HG02852 (cell line): ENCODE data around the gene CA6.
"Not testable (repeated sequence)": the region's sequence is repeated elsewhere in the genome, so short reads cannot be mapped to it uniquely, and the experiment has no call there.

Source experiments
- ATAC-seq: cut with Tn5 transposase; IDR thresholded peaks from one replicate; pipeline ENCODE4 v1.9.1; 2021; ENCODE audit warnings: mild to moderate bottlenecking, moderate library complexity; ENCODE audit not compliant: unreplicated experiment

Gene CA6

DNA sequence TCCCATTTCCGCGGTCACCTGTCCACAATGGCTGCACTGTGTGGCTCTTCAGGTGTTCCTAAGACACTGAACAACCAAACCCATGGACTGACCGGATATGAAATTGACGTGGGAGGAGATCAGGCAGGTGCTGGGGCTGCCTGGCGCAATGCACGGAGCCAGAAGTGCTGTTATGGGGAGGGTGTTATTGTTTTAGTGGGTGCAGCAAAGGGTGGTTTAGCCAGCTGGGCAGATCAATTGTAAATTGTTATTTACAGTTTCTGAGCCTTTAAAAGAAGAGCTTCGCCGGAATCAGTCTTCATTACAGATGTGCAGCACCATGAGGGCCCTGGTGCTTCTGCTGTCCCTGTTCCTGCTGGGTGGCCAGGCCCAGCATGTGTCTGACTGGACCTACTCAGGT is at the start of gene CA6:
TSS of gene CA6 (plus strand) at position 301 of the 400 bp plus-strand sequence. CDS start at position 320, 19 bp downstream.
- no peak for ATAC-seq

DNA sequence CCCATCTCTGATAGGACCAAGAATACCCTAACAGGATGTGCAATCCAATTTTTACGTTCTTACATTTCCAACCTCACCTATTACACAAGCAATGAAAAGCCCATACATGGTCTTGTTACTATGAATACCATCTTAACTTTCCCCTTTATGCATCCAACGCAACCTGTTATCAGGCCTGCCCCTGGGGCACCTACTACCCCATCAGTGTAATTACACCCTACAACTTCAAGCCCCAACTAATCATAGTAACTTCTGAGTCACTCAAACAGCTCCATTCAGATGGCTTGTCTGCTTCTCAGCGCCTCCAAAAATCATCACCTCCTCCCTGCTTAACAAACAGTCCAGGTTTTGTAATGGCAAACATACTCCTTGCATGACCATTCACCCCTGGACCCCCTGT is 48.9 kb upstream of the CA6 start:
- ATAC-seq = not testable (repeated sequence)

DNA sequence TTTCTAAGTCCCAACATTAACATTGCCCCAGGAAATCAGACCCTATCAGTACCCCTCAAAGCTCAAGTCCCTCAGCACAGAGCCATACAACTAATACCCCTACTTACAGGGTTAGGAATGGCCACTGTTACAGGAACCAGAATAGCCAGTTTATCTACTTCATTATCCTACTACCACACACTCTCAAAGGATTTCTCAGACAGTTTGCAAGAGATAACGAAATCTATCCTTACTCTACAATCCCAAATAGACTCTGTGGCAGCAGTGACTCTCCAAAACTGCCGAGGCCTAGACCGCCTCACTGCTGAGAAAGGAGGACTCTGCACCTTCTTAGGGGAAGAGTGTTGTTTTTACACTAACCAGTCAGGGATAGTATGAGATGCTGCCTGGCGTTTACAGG is 48.2 kb upstream of the CA6 start:
- not testable (repeated sequence) for ATAC-seq

DNA sequence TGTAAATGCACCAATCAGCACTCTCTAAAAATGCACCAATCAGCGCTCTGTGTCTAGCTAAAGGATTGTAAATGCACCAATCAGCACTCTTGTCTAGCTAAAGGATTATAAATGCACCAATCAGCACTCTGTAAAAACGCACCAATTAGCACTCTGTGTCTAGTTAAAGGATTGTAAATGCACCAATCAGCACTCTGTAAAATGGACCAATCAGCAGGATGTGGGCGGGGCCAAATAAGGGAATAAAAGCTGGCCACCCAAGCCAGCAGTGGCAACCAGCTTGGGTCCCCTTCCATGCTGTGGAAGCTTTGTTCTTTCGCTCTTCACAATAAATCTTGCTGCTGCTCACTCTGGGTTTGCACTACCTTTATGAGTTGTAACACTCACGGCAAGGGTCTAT is 47.2 kb upstream of the CA6 start:
- not testable (repeated sequence) for ATAC-seq

DNA sequence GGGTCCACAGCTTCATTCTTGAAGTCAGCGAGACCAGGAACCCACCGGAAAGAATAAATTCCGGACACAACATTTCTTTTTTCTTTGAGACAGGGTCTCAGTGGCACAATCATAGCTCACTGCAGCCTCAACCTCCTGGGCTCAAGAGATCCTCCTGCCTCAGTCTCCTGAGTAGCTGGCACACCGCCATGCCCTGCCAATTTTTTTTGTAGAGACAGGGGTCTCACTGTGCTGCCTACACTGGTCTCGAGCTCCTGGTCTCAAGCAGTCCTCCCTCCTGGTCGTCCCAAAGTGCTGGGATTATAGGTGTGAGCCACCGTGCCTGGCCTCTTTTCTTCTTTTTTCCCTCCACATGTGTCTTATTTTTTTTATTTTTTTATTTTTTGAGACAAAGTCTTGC is 46.6 kb upstream of the CA6 start:
- ATAC-seq = no peak

DNA sequence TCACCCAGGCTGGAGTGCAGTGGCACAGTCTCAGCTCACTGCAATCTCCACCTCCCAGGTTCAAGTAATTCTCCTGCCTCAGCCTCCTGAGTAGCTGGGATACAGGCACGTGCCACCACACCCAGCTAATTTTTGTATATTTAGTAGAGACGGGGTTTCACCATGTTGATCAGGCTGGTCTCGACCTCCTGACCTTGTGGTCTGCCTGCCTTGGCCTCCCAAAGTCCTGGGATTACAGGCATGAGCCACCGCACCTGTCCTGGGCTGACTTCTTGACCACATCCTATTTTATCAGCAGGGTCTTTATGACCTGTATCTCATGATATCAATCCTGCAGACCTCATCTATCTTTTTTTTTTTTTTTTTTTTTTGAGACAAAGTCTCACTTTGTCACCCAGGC is 45.0 kb upstream of the CA6 start:
- ATAC-seq = not testable (repeated sequence)

DNA sequence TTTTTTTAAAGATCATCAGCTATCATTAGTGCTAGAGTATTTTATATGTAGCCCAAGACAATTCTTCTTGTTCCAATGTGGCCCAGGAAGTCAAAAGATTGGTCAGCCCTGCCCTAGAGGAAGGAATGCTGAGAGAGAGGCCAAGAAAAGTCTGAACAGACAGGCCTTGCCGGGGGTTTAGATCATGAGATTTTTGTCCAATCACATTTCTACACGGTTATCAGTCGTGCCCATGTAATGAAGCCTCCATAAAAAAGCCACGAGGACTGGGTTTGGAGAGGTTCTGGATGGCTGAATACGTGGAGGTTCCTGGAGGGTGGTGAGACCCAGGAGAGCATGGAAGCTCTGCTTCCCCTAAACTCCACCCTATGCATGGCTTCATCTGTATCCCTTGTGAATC is 42.9 kb upstream of the CA6 start:
- no peak for ATAC-seq

DNA sequence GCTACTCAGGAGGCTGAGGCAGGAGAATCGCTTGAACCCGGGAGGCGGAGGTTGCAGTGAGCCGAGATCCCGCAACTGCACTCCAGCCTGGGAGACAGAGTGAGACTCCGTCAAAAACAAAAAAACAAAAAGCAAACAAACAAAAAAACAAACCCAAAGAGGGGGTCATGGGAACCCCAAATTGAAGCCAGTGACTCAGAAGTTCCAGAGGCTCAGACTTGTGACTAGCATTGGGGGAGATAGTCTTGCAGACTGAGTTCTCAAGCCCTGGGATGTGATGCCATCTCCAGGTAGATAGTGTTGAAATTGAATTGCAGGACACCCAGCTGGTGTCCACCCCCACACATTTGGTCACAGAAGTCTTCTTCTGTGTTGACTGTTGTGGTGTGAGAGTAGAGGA is 42.3 kb upstream of the CA6 start:
- ATAC-seq = no peak

DNA sequence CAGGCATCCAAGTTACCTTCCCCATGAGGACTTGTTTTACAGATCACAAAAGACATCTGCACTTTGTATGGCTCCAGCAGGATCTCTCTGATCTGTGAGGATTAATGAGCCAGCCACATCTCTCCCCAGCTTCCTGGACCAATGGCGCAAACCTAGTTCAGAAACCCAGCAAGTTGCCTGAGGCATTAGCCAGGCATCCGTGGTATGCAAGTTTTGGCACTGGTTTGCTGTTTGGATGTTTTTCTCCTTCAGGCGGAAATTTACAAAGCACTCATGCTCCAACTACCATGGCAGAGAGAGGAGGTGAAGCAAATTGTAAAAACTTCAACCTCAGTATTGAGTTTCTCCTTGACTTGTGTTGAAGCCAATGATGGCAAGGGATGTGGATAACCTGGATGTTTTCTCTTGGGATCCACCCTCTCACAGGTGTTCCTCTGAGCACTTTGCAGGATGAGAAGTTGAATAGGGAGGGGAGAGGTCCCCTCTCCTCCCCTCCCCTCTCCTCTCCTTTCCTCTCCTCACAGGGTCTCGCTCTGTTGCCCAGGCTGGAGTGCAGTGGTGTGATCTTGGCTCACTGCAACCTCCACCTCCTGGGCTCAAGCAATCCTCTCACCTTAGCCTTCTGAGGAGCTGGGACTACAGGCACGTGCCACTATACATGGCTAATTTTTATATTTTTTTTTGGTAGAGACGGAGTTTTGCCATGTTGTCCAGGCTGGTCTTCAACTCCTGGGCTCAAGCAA is 41.6 kb upstream of the CA6 start:
- no peak for ATAC-seq

DNA sequence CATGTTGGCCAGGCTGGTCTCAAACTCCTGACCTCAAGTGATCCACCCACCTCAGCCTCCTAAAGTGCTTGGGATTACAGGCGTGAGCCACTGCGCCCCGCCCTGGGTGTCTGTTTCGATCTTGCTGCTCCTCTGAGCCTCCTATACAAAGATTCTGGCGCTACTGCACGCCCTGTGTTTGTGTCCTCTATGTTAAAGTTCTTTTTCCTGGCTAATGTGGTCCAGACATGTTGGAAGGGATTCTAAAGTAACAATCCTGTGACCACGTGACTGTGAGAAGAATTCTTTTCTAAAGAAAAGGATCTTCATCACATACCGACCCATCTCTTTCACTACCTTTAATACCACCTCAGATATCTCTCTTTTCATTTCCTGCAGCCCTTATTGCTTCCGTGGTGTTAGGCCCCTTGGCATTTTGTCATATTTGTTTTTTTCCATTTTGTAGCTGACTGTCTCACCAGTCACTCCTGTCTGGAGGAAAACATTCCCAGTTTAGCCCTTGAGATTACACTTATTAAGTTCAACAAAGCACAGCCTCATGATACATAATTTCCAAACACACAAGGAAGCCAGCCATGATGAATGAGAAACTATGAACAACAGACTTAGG is 40.0 kb upstream of the CA6 start:
- ATAC-seq = no peak

DNA sequence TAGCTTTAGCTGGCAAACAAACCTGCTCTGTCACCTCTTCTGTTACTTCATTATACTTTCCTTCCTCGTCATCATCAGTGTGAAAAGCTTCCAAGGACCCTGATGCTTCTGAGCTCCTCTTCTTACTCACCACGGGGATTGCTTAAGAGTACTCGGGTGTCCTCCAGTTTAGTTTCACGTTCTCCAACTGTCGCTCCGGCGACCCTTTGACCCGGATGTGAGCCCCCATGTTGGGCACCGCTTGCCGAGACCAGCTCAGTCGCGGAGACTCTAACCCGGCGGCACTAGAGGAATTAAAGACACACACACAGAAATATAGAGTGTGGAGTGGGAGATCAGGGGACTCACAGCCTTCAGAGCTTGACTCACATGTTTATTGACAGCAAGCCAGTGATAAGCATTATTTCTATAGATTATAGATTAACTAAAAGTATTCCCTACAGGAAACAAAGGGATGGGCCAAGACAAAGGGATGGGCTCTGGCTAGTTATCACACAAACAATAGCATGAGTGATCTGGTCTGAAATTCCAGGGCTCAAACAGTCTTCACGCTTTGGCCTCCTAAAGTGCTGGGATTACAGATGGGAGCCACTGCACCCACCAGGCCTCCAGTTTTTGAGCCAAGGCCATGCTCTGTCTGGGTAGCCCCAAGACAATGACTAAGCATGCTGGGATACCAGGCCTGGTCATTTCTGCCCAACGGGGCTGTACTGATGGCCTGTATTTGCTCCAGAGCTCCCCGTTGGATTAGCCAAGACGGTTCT is 37.1 kb upstream of the CA6 start:
- ATAC-seq = no peak

DNA sequence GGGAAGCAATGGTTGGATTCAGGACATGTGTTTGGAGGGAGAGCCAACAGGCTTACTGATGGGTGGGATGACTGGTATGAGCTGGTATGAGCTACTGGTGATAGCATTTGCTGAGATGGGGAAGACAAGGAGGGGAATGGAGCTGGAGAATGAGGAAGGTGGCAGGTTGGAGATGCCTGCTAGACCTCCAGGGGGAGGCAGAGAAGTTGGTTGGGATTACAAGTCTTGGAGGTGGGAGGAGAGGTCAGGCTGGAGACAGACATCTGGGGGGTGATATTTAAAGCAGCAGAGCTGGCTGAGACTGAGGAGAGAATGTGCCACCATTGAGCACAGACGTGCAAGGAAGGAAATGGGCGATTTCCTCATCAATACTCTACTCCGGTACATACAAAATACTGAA is 35.3 kb upstream of the CA6 start:
- ATAC-seq = no peak

DNA sequence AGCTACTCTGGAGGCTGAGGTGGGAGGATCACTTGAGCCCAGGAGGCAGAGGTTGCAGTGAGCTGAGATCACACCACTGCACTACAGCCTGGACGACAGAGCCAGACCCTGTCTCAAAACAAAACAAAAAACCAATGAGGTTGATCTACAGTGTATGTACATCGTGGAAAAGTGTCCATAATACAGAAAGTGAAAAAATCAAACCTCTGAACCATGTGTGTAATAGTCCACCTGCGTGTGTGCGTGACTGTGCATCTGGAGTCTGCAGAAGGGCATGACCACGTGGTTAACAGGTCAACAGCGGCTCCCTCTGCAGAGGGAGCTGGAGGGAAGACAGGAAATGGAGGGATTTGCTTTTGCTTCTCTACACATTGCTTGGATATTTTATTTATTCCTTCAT is 34.8 kb upstream of the CA6 start:
- ATAC-seq = no peak

DNA sequence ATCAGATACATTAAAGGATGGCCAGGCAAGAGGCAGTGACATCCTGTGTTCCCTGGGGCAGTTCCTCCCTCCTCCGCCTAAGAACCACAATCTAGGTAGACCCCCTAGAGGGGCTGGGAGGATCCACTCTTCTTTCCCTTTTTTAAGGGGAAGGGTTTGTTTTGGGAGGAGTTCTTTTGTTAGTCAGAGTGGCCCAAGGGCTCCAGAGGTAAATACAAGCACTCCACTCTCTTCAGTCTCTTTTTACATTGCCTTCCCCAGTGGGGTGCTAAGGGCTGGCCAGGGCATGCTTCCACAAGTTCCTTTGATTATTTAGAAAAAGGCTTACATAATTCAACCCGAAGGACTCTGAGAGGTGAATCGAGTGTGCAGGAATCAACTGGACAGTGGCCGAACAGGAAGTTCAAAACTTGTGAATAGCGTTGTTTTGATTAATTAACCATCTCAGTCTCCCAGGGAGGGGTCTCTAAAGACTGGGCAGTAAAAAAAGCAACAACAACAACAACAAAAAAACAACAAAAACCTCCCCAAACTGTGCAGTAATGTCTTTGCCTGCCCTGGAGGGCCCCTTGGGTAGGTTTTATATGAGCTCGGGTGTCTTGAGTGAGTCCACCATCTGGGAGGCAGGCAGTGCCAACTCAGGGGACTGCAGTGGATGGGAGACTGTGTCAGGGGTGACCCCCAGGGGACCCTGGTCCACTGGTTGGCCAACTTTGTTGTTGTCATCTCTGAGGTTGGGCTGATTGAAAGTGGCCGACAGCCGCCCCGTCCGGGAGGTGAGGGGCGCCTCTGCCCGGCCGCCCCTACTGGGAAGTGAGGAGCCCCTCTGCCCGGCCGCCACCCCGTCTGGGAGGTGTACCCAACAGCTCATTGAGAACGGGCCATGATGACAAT is 34.0 kb upstream of the CA6 start:
- ATAC-seq = no peak

DNA sequence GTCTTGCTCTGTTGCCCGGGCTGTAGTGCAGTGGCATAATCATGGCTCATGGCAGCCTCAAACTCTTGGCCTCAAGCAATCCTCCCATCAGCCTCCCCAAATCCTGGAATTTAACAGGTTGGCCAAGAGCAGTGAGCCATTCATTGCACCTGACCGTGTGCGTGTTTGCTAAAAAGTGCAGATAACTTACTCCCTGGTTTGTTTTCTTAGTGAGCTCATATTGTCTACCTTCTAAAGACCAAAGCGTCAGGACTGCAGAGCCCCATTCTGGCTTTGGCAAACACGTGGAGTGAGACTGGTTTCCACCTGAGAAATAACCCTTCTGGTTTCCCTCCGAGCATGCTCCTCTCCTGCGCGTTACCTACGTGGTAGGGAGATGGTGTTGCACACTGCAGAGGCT is 32.2 kb upstream of the CA6 start:
- no peak for ATAC-seq

DNA sequence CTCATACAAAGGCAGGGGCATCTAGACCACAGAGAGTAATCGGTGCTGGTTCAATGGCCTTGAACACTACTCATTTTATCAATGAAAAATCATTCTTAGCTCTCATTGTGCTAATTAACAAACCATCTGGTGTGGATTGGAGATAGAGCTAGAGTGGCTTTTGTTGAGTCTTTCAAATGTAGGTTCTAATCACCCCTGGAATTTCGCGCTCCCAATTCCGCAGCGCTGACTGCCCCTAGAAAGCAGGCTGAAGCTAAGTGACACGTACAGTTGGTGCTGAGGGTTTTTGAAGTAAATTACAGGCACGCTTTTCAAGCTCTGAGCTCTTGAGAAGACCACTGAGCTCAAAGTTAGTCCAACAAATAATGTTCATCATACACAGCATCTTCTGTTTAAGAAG is 31.2 kb upstream of the CA6 start:
- no peak for ATAC-seq

DNA sequence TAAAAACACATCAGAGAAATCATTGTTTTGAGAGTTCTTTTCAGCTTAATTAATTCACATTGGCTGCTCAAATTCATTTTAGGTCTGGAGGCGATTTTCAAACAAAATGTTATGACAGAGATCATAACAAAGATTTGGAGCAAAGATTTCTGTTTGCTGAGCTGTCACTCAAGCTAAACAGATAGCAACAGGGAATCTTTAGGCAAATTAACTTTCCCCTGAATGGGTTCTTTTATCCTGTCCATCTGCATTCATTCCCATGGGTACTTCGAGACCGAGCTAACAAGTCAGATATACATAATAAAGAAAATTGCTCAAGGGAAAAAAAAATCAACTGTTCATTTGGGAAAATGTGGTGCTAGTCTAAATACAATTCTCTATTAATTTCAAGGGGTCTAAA is 30.2 kb upstream of the CA6 start:
- ATAC-seq = no peak

DNA sequence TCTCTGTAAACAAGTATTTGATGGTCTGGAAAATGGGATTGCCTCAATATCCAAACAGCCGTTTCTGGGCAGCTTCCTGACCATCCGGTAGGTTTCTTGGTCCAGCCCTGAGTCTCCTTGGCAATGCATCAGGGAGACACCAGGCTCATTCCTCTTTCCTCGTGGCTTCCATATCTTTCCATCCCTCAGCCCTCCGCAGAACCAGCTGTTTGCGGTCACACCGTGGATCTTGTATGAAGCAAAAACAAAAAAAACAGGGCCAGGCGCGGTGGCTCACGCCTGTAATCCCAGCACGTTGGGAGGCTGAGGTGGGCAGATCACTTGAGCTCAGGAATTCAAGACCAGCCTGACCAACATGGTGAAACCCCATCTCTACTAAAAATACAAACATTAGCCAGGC is 28.1 kb upstream of the CA6 start:
- ATAC-seq = not testable (repeated sequence)

DNA sequence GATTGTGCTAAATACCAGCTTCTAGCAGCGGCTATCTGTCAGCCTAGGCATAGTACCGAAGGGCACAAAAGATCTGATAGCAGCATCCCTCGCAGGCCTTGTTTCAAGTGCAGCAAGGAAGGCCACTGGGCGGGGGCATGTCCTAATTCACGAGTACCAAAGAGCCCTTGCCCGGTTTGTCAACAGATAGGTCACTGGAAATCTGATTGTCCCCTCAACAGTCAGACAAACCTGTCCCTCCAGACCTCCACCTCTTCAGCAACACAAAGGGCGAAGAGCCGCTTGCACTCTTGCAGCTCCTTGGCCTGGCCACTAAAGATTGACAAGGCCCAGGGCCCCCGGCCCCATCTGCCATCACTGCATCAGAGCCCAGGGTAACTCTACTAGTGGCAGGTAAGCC is 22.7 kb upstream of the CA6 start:
- ATAC-seq = no peak

DNA sequence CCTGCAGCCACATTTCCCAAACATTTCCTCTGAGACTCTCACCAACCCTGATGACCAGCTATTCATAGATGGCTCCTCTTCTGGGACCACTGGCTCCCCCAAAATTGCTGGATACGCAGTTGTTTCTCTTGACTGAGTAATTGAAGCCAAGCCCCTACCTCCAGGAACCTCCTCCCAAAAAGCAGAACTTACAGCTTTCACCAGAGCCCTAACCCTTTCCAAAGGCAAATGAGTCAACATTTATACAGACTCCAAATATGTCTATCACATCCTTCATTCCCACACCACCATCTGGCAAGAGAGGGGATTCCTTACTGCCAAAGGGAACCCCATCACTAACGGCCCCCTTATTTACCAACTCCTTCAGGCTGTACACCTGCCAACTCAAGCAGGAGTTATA is 20.3 kb upstream of the CA6 start:
- ATAC-seq = no peak

DNA sequence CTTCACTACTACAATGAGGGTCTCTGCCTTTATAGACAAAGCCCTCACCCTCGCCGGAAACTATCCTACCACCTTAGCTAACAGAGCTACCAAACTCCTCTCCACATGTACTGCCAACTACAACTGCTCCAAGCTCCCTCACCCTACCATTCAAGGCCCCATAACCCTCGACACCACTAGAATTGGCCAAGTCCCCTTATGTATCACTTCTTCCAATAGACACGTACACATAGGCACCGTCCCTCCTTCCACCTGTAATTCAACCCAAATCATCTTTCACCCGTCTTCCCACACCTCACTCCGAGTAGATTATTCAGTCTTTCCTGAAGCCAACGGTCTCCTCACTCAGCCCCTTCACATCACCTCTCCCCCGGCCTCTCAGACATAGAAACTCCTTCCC is 19.7 kb upstream of the CA6 start:
- no peak for ATAC-seq
